Muscle layer of duodenum (tissue), 2 donors: ENCODE results near the gene DIS3L.

ENCODE experiments used
- H3K27ac ChIP-seq: one replicate; pipeline ENCODE4 v1.7.0; 2013; ENCODE audit warnings: mild to moderate bottlenecking, low read length
- H3K27me3 ChIP-seq: one replicate; pipeline ENCODE4 v1.7.0; 2013; ENCODE audit warnings: low read depth, mild to moderate bottlenecking, control low read depth, low read length
- H3K36me3 ChIP-seq, 2 donors: one replicate each; pipeline ENCODE4 v1.7.0; 2013; ENCODE audit warnings: low read length in 2 of 2, control low read depth in 1 of 2, mild to moderate bottlenecking in 1 of 2; ENCODE audit not compliant: insufficient read depth in 2 of 2, control insufficient read depth in 1 of 2
- H3K4me1 ChIP-seq, 2 donors: one replicate each; pipeline ENCODE4 v1.7.0; 2013; ENCODE audit warnings: low read length in 2 of 2, mild to moderate bottlenecking in 2 of 2, control low read depth in 1 of 2, moderate library complexity in 1 of 2; ENCODE audit not compliant: insufficient read depth in 2 of 2, control insufficient read depth in 1 of 2
- H3K4me3 ChIP-seq, 2 donors: one replicate each; pipeline ENCODE4 v1.7.0; 2013; ENCODE audit warnings: low read length in 2 of 2, low read depth in 1 of 2, mild to moderate bottlenecking in 1 of 2
- H3K9me3 ChIP-seq, 2 donors: one replicate each; pipeline ENCODE4 v1.7.0; 2013; ENCODE audit warnings: low read length in 2 of 2, control low read depth in 1 of 2, mild to moderate bottlenecking in 1 of 2; ENCODE audit not compliant: control insufficient read depth in 1 of 2
- donor health status: healthy.

The DIS3L gene

GRCh38 chr15:66284271-66284670 is 9.1 kb upstream of the DIS3L start:
- H3K4me1 ChIP-seq = peaks cover 0 to 14% of the 10 kb centered on the region in 2 donors
- H3K36me3 ChIP-seq = no peaks in the 10 kb centered on the region
- H3K4me3 ChIP-seq = no peak overlapping the region
- H3K27ac ChIP-seq = no peak overlapping the region
- H3K27me3 ChIP-seq = no peaks in the 10 kb centered on the region
- no peaks in the 10 kb centered on the region for H3K9me3 ChIP-seq

- Histone ChIP-seq H3K27ac (no peak overlapping the region), H3K36me3 (no peaks in the 10 kb centered on the region), H3K27me3 (no peaks in the 10 kb centered on the region), H3K4me3 (no peak overlapping the region), H3K4me1 (peaks cover 0 to 15% of the 10 kb centered on the region in 2 donors), H3K9me3 (no peaks in the 10 kb centered on the region)
These were observed 7.7 kb upstream of the DIS3L start for GRCh38 chr15:66285533-66286280.

- H3K27me3 ChIP-seq = no peaks in the 10 kb centered on the region
- no peaks in the 10 kb centered on the region for H3K36me3 ChIP-seq
- H3K4me3 ChIP-seq = no peak overlapping the region
- H3K27ac ChIP-seq = no peak overlapping the region
- no peaks in the 10 kb centered on the region for H3K9me3 ChIP-seq
- peaks cover 2 to 21% of the 10 kb centered on the region in 2 donors for H3K4me1 ChIP-seq
These were observed 5.8 kb upstream of the DIS3L start for GRCh38 chr15:66287461-66288057.

GRCh38 chr15:66288093-66288492 is 5.3 kb upstream of the DIS3L start:
- no peaks in the 10 kb centered on the region for H3K27me3 ChIP-seq
- no peak overlapping the region for H3K4me3 ChIP-seq
- H3K4me1 ChIP-seq = peaks cover 3 to 24% of the 10 kb centered on the region in 2 donors
- H3K27ac ChIP-seq = no peak overlapping the region
- no peaks in the 10 kb centered on the region for H3K9me3 ChIP-seq
- no peaks in the 10 kb centered on the region for H3K36me3 ChIP-seq

GRCh38 chr15:66288551-66289185 is 4.7 kb upstream of the DIS3L start:
- H3K36me3 ChIP-seq = no peaks in the 10 kb centered on the region
- H3K4me3 ChIP-seq = no peak overlapping the region
- H3K9me3 ChIP-seq = no peaks in the 10 kb centered on the region
- H3K27ac ChIP-seq = no peak overlapping the region
- peaks cover 3 to 24% of the 10 kb centered on the region in 2 donors for H3K4me1 ChIP-seq
- no peaks in the 10 kb centered on the region for H3K27me3 ChIP-seq

- H3K9me3 ChIP-seq = no peaks in the 10 kb centered on the region
- H3K4me1 ChIP-seq = peaks cover 12 to 33% of the 10 kb centered on the region in 2 donors
- no peak overlapping the region for H3K4me3 ChIP-seq
- no peaks in the 10 kb centered on the region for H3K27me3 ChIP-seq
- H3K27ac ChIP-seq = no peak overlapping the region
- H3K36me3 ChIP-seq = no peaks in the 10 kb centered on the region
These were observed 3.4 kb upstream of the DIS3L start for GRCh38 chr15:66290007-66290406.

GRCh38 chr15:66290518-66290917 is 2.9 kb upstream of the DIS3L start:
- Histone ChIP-seq H3K4me1 (peaks cover 12 to 35% of the 10 kb centered on the region in 2 donors), H3K27me3 (no peaks in the 10 kb centered on the region), H3K36me3 (no peaks in the 10 kb centered on the region), H3K27ac (no peak overlapping the region), H3K4me3 (no peak overlapping the region), H3K9me3 (no peaks in the 10 kb centered on the region)

GRCh38 chr15:66291816-66292570 is 1.4 kb upstream of the DIS3L start:
- Histone ChIP-seq H3K4me1 (peaks cover 12 to 35% of the 10 kb centered on the region in 2 donors), H3K9me3 (no peaks in the 10 kb centered on the region), H3K36me3 (no peaks in the 10 kb centered on the region), H3K27me3 (no peaks in the 10 kb centered on the region), H3K4me3 (peak overlapping the region in 1 of 2 donors; percentile 80), H3K27ac (no peak overlapping the region)

GRCh38 chr15:66292571-66293418 is 573 bp upstream of the DIS3L start:
- H3K27ac ChIP-seq = peak overlapping the region; percentile 79
- peaks cover 0 to 4% of the 10 kb centered on the region in 2 donors for H3K36me3 ChIP-seq
- H3K27me3 ChIP-seq = no peaks in the 10 kb centered on the region
- no peaks in the 10 kb centered on the region for H3K9me3 ChIP-seq
- peaks cover 12 to 33% of the 10 kb centered on the region in 2 donors for H3K4me1 ChIP-seq
- H3K4me3 ChIP-seq = peak overlapping the region; percentile 72 to 80

- Histone ChIP-seq H3K27ac (peak overlapping the region; percentile 91), H3K27me3 (no peaks in the 10 kb centered on the region), H3K4me1 (peaks cover 12 to 20% of the 10 kb centered on the region in 2 donors), H3K36me3 (peaks cover 4 to 7% of the 10 kb centered on the region in 2 donors), H3K9me3 (no peaks in the 10 kb centered on the region), H3K4me3 (peak overlapping the region; percentile 80 to 83)
These were observed 976 bp downstream of the DIS3L start for GRCh38 chr15:66294157-66294931.
